ENCODE measurements around the gene PPP1R11.
A peak's percentile ranks its signal among the peaks of the same experiment; 100 is the strongest.
"Not testable (repeated sequence)": the region's sequence is repeated elsewhere in the genome, so short reads cannot be mapped to it uniquely, and the experiment has no call there.

Gene PPP1R11

GRCh38 chr6:30093951-30094661 lies 27.1 kb downstream of the PPP1R11 start:
- DNase-seq (ENCODE audit: insufficient read length, low spot score) (no peak), FAIRE-seq (no peak)

- no peak for DNase-seq (ENCODE audit: insufficient read length, low spot score)
- FAIRE-seq = no peak
Observed at GRCh38 chr6:30096829-30097228, 29.8 kb downstream of the PPP1R11 start.

GRCh38 chr6:30097902-30098768 lies 31.1 kb downstream of the PPP1R11 start:
- FAIRE-seq = no peak
- no peak for DNase-seq (ENCODE audit: insufficient read length, low spot score)

- DNase-seq (ENCODE audit: insufficient read length, low spot score) (no peak), FAIRE-seq (no peak)
Observed at GRCh38 chr6:30100154-30100553, 33.2 kb downstream of the PPP1R11 start.

GRCh38 chr6:30100585-30101443 lies 33.8 kb downstream of the PPP1R11 start:
- FAIRE-seq = no peak
- no peak for DNase-seq (ENCODE audit: insufficient read length, low spot score)

- DNase-seq (ENCODE audit: insufficient read length, low spot score) (peak; percentile 70), FAIRE-seq (peak; percentile 66)
Observed at GRCh38 chr6:30101444-30102413, 34.7 kb downstream of the PPP1R11 start.

GRCh38 chr6:30102414-30102969 lies 35.5 kb downstream of the PPP1R11 start:
- FAIRE-seq (peak; percentile 4), DNase-seq (ENCODE audit: insufficient read length, low spot score) (no peak)

- DNase-seq (ENCODE audit: insufficient read length, low spot score) (peak; percentile 76), FAIRE-seq (peak; percentile 90)
Observed at GRCh38 chr6:30102970-30103871, 36.2 kb downstream of the PPP1R11 start.

- no peak for FAIRE-seq
- DNase-seq (ENCODE audit: insufficient read length, low spot score) = no peak
Observed at GRCh38 chr6:30103872-30104179, 36.8 kb downstream of the PPP1R11 start.

GRCh38 chr6:30104661-30105060 lies 37.7 kb downstream of the PPP1R11 start:
- no peak for FAIRE-seq
- no peak for DNase-seq (ENCODE audit: insufficient read length, low spot score)

- no peak for DNase-seq (ENCODE audit: insufficient read length, low spot score)
- no peak for FAIRE-seq
Observed at GRCh38 chr6:30111266-30111856, 44.4 kb downstream of the PPP1R11 start.

GRCh38 chr6:30112402-30112994 lies 45.5 kb downstream of the PPP1R11 start:
- DNase-seq (ENCODE audit: insufficient read length, low spot score) (no peak), FAIRE-seq (peak; percentile 4)

- FAIRE-seq (peak; percentile 88), DNase-seq (ENCODE audit: insufficient read length, low spot score) (no peak)
Observed at GRCh38 chr6:30113003-30113759, 46.2 kb downstream of the PPP1R11 start, which contains the start of gene TRIM31. TSS of gene TRIM31 (minus strand) at chr6:30113090. CDS start at chr6:30112805, 285 bp downstream.

- FAIRE-seq (peak; percentile 56), DNase-seq (ENCODE audit: insufficient read length, low spot score) (no peak)
Observed at GRCh38 chr6:30113841-30114240, 46.8 kb downstream of the PPP1R11 start.

- DNase-seq (ENCODE audit: insufficient read length, low spot score) (no peak), FAIRE-seq (no peak)
Observed at GRCh38 chr6:30116724-30117123, 49.7 kb downstream of the PPP1R11 start.

- not testable (repeated sequence) for DNase-seq (ENCODE audit: insufficient read length, low spot score); FAIRE-seq
Observed at GRCh38 chr6:30118691-30119090, 51.7 kb downstream of the PPP1R11 start.
